H9 (cell line): Measurements from ENCODE around the gene KRTAP5-10. TPM values are rescaled to one million over a fixed set of nuclear protein-coding genes. Genes with fewer than 3 reads are reported as not detected.

ENCODE experiments used
- DNase-seq: peaks from one replicate; pipeline ENCODE4 v3.0.0-alpha.2; 2017
- H2AFZ ChIP-seq: one replicate; pipeline ENCODE4 v1.6.1; 2013; ENCODE audit warnings: mild to moderate bottlenecking, low read length, control low read depth, moderate library complexity
- H2AK5ac ChIP-seq: 2 replicates; pipeline ENCODE4 v1.6.1; 2013; ENCODE audit warnings: low read length, control low read depth, mixed read lengths; ENCODE audit not compliant: insufficient read length
- H2BK120ac ChIP-seq: one replicate; pipeline ENCODE4 v1.6.1; 2013; ENCODE audit warnings: low read depth, mild to moderate bottlenecking, low read length, control low read depth, inconsistent platforms; ENCODE audit not compliant: poor library complexity, severe bottlenecking
- H2BK12ac ChIP-seq: 2 replicates; pipeline ENCODE4 v1.6.1; 2013; ENCODE audit warnings: low read length, control low read depth, mixed read lengths, low read depth; ENCODE audit not compliant: insufficient read length
- H2BK15ac ChIP-seq: 2 replicates; pipeline ENCODE4 v1.6.1; 2013; ENCODE audit warnings: low read depth, low read length, control low read depth
- H2BK20ac ChIP-seq: one replicate; pipeline ENCODE4 v1.6.1; 2013; ENCODE audit warnings: low read depth, mild to moderate bottlenecking, low read length, control low read depth, inconsistent platforms; ENCODE audit not compliant: poor library complexity, severe bottlenecking
- H2BK5ac ChIP-seq: 2 replicates; pipeline ENCODE4 v1.6.1; 2013; ENCODE audit warnings: low read length, control low read depth, mixed read lengths; ENCODE audit not compliant: insufficient read length
- H3K14ac ChIP-seq: 2 replicates; pipeline ENCODE4 v1.6.1; 2013; ENCODE audit warnings: low read length, control low read depth; ENCODE audit not compliant: insufficient read depth
- H3K18ac ChIP-seq: 2 replicates; pipeline ENCODE4 v1.6.1; 2013; ENCODE audit warnings: low read depth, mild to moderate bottlenecking, mixed read lengths, low read length, control low read depth; ENCODE audit not compliant: insufficient read length
- H3K23ac ChIP-seq: 2 replicates; pipeline ENCODE4 v1.6.1; 2013; ENCODE audit warnings: low read length, control low read depth, mixed read lengths, low read depth; ENCODE audit not compliant: insufficient read length
- H3K23me2 ChIP-seq: 2 replicates; pipeline ENCODE4 v1.6.1; 2013; ENCODE audit warnings: low read depth, mild to moderate bottlenecking, mixed read lengths, low read length, control low read depth; ENCODE audit not compliant: insufficient read length, poor library complexity, severe bottlenecking
- H3K27ac ChIP-seq: 2 replicates; pipeline ENCODE4 v1.5.1; 2013; ENCODE audit warnings: low read length, control low read depth, mixed read lengths, low read depth; ENCODE audit not compliant: insufficient read length
- H3K27me3 ChIP-seq: 2 replicates; pipeline ENCODE4 v1.6.1; 2013; ENCODE audit warnings: low read length, control low read depth, inconsistent platforms; ENCODE audit not compliant: insufficient read depth
- H3K4ac ChIP-seq: 2 replicates; pipeline ENCODE4 v1.6.1; 2013; ENCODE audit warnings: low read depth, mild to moderate bottlenecking, control low read depth, inconsistent platforms, low read length, moderate library complexity
- H3K4me1 ChIP-seq: 2 replicates; pipeline ENCODE4 v1.6.1; 2013; ENCODE audit warnings: low read length, control low read depth, inconsistent platforms; ENCODE audit not compliant: insufficient read depth
- H3K4me2 ChIP-seq: 2 replicates; pipeline ENCODE4 v1.6.1; 2013; ENCODE audit warnings: low read length, control low read depth, mixed read lengths; ENCODE audit not compliant: insufficient read length, insufficient read depth
- H3K56ac ChIP-seq: 2 replicates; pipeline ENCODE4 v1.6.1; 2013; ENCODE audit warnings: low read depth, mild to moderate bottlenecking, mixed read lengths, low read length, control low read depth; ENCODE audit not compliant: insufficient read length
- H3K79me1 ChIP-seq: 2 replicates; pipeline ENCODE4 v1.6.1; 2013; ENCODE audit warnings: low read depth, mild to moderate bottlenecking, moderate library complexity, low read length, control low read depth, inconsistent platforms; ENCODE audit not compliant: insufficient read depth, poor library complexity, severe bottlenecking
- H3K79me2 ChIP-seq: 2 replicates; pipeline ENCODE4 v1.6.1; 2013; ENCODE audit warnings: low read length, control low read depth, inconsistent platforms; ENCODE audit not compliant: insufficient read depth
- H3K9ac ChIP-seq: 2 replicates; pipeline ENCODE4 v1.6.1; 2013; ENCODE audit warnings: low read length, control low read depth, mixed read lengths; ENCODE audit not compliant: insufficient read length; ENCODE audit errors: extremely low read depth
- H3K9me3 ChIP-seq: one replicate; pipeline ENCODE4 v1.6.1; 2013; ENCODE audit warnings: low read depth, low read length, inconsistent platforms; ENCODE audit not compliant: control insufficient read depth
- H3T11ph ChIP-seq: one replicate; pipeline ENCODE4 v1.6.1; 2013; ENCODE audit warnings: mild to moderate bottlenecking, low read length, control low read depth, inconsistent platforms
- H4K20me1 ChIP-seq: one replicate; pipeline ENCODE4 v1.6.1; 2013; ENCODE audit not compliant: control insufficient read depth, insufficient read length, insufficient read depth
- H4K5ac ChIP-seq: 2 replicates; pipeline ENCODE4 v1.6.1; 2013; ENCODE audit warnings: low read depth, mild to moderate bottlenecking, mixed read lengths, low read length, control low read depth; ENCODE audit not compliant: insufficient read length
- H4K8ac ChIP-seq: replicated peaks from 2 replicates; pipeline ENCODE4 v1.6.1; 2013; ENCODE audit warnings: low read length, control low read depth, mixed read lengths, low read depth; ENCODE audit not compliant: insufficient read length
- H4K91ac ChIP-seq: 2 replicates; pipeline ENCODE4 v1.6.1; 2013; ENCODE audit warnings: low read depth, mild to moderate bottlenecking, moderate library complexity, mixed read lengths, low read length, control low read depth; ENCODE audit not compliant: insufficient read length
- H3K27ac Mint-ChIP-seq, 3 experiments: 2 replicates in 2 of 3; 3 replicates in 1 of 3; pipeline ENCODE4 v1.8.0; 2020 to 2021; ENCODE audit warnings: mixed read lengths in 3 of 3, mild to moderate bottlenecking in 1 of 3, moderate library complexity in 1 of 3
- H3K27me3 Mint-ChIP-seq: 2 replicates; pipeline ENCODE4 v1.8.0; 2021; ENCODE audit warnings: low read depth, mild to moderate bottlenecking, moderate library complexity, mixed read lengths
- H3K36me3 Mint-ChIP-seq, 3 experiments: 2 replicates in 2 of 3; 3 replicates in 1 of 3; pipeline ENCODE4 v1.8.0; 2020 to 2021; ENCODE audit warnings: low read depth in 3 of 3, mixed read lengths in 3 of 3; ENCODE audit not compliant: insufficient read depth in 1 of 3
- H3K4me1 Mint-ChIP-seq, 2 experiments: 2 replicates each; pipeline ENCODE4 v1.8.0; 2020; ENCODE audit warnings: mixed read lengths in 2 of 2
- H3K4me3 Mint-ChIP-seq, 2 experiments: 2 replicates in 1 of 2; 3 replicates in 1 of 2; pipeline ENCODE4 v1.8.0; 2020 to 2021; ENCODE audit warnings: mild to moderate bottlenecking in 2 of 2, mixed read lengths in 2 of 2, moderate library complexity in 1 of 2
- H3K9me3 Mint-ChIP-seq, 2 experiments: 2 replicates in 1 of 2; 3 replicates in 1 of 2; pipeline ENCODE4 v1.8.0; 2020; ENCODE audit warnings: mild to moderate bottlenecking in 2 of 2, mixed read lengths in 2 of 2, moderate library complexity in 1 of 2
- WGBS: extraction: QIAGEN DNeasy Blood & Tissue Kit; methylation state at CpG from one replicate; pipeline ENCODE4 v1.1.7; 2013; ENCODE audit warnings: missing lambda C conversion rate, low lambda C conversion rate, mixed read lengths; ENCODE audit not compliant: insufficient read length; ENCODE audit errors: extremely low coverage; 5-methylcytosine and 5-hydroxymethylcytosine counted together
- total RNA-seq: library from RNA; stranded (reverse); gene quantifications from 2 replicates; pipeline ENCODE4 v1.2.1, GENCODE V29; 2021
- TF ChIP-seq, protein P1 (sequence below): fragments of 200-600 bp; sonication (generic); conservative IDR thresholded peaks from 3 replicates; pipeline ENCODE4 v1.8.0; 2021; ENCODE audit warnings: antibody characterized with exemption, mild to moderate bottlenecking

KRTAP5-10 gene
- total RNA-seq, 1 experiment from 2014 or later: not detected

DNA sequence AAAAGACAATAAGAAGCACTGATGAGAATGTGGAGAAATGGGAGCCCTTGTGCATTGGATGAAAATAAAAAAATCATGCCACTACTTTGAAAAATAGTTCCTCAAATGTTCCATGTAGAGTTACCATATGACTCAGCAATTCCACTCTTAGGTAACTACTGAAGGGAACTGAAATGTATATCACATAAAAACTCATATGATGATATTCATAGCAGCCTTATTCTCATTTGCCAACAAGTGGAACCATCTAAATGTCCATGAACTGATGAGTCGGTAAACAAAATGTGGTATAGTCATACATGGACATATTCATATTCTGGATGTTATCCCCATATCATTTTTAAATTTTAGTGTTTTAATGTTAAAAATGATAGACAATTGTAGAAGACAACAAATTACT is 13.7 kb upstream of the KRTAP5-10 start:
- Histone ChIP-seq H3K56ac (no peak overlapping the region), H4K8ac (no peak overlapping the region), H4K5ac (no peak overlapping the region), H2AFZ (no peak overlapping the region), H3K9ac (no peak overlapping the region), H3K18ac (no peak overlapping the region), H3K79me1 (no peaks in the 10 kb centered on the region), H2BK15ac (no peak overlapping the region), H3T11ph (no peak overlapping the region), H2BK120ac (no peak overlapping the region), H2BK5ac (no peak overlapping the region), H2BK12ac (no peak overlapping the region), H3K27me3 (no peaks in the 10 kb centered on the region), H3K14ac (no peak overlapping the region), H3K23me2 (no peaks in the 10 kb centered on the region), H3K23ac (no peak overlapping the region), H2BK20ac (no peak overlapping the region), H3K79me2 (no peaks in the 10 kb centered on the region), H3K9me3 (no peaks in the 10 kb centered on the region), H3K27ac (no peak overlapping the region), H2AK5ac (no peak overlapping the region), H3K4me2 (no peak overlapping the region), H3K4ac (no peak overlapping the region), H4K20me1 (no peaks in the 10 kb centered on the region), H3K4me1 (no peaks in the 10 kb centered on the region), H4K91ac (no peak overlapping the region)
- Mint-ChIP-seq H3K9me3 (peaks cover 0 to 2% of the 10 kb centered on the region in 2 experiments; a peak in 1 of 5 replicates), H3K4me3 (no peak overlapping the region), H3K27me3 (peaks cover 29% of the 10 kb centered on the region), H3K36me3 (peaks cover 0 to under 1% (median 0%) of the 10 kb centered on the region in 3 experiments; a peak in 3 of 7 replicates), H3K4me1 (peaks cover 6 to 9% of the 10 kb centered on the region in 2 experiments; a peak in 3 of 4 replicates), H3K27ac (no peak overlapping the region)
- TF ChIP-seq, protein P1, sequence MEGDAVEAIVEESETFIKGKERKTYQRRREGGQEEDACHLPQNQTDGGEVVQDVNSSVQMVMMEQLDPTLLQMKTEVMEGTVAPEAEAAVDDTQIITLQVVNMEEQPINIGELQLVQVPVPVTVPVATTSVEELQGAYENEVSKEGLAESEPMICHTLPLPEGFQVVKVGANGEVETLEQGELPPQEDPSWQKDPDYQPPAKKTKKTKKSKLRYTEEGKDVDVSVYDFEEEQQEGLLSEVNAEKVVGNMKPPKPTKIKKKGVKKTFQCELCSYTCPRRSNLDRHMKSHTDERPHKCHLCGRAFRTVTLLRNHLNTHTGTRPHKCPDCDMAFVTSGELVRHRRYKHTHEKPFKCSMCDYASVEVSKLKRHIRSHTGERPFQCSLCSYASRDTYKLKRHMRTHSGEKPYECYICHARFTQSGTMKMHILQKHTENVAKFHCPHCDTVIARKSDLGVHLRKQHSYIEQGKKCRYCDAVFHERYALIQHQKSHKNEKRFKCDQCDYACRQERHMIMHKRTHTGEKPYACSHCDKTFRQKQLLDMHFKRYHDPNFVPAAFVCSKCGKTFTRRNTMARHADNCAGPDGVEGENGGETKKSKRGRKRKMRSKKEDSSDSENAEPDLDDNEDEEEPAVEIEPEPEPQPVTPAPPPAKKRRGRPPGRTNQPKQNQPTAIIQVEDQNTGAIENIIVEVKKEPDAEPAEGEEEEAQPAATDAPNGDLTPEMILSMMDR: no peak
- WGBS: no CpG with 5 or more reads among the region's 1 CpG
- DNase-seq: no peak
